GM12892 (cell line): ENCODE measurements around the gene DDX10.

Experiments
- POLR2A ChIP-seq: IDR thresholded peaks from 2 replicates; pipeline ENCODE4 v1.6.1; 2011; ENCODE audit warnings: low read depth, low read length, control low read depth
- POLR2AphosphoS5 ChIP-seq: IDR thresholded peaks from 2 replicates; pipeline ENCODE4 v1.6.1; 2011; ENCODE audit warnings: low read depth, low read length, control low read depth
- TAF1 ChIP-seq: IDR thresholded peaks from 2 replicates; pipeline ENCODE4 v1.6.1; 2011; ENCODE audit warnings: low read depth, mild to moderate bottlenecking, control low read depth, low read length, borderline replicate concordance

GRCh38 chr11:108959105-108959761 lies 294.4 kb downstream of the DDX10 start:
- no peak for TF ChIP-seq POLR2AphosphoS5
- no peak for TF ChIP-seq POLR2A
- TF ChIP-seq TAF1, result no peak
